Fibroblast of skin of right biceps (primary cell): ENCODE measurements around the gene KANSL3.
"Not testable (repeated sequence)": the region's sequence is repeated elsewhere in the genome, so short reads cannot be mapped to it uniquely, and the experiment has no call there.

Experiments used
- DNase-seq: peaks from one replicate; pipeline ENCODE4 v3.0.0-alpha.2; 2013

The KANSL3 gene

DNA sequence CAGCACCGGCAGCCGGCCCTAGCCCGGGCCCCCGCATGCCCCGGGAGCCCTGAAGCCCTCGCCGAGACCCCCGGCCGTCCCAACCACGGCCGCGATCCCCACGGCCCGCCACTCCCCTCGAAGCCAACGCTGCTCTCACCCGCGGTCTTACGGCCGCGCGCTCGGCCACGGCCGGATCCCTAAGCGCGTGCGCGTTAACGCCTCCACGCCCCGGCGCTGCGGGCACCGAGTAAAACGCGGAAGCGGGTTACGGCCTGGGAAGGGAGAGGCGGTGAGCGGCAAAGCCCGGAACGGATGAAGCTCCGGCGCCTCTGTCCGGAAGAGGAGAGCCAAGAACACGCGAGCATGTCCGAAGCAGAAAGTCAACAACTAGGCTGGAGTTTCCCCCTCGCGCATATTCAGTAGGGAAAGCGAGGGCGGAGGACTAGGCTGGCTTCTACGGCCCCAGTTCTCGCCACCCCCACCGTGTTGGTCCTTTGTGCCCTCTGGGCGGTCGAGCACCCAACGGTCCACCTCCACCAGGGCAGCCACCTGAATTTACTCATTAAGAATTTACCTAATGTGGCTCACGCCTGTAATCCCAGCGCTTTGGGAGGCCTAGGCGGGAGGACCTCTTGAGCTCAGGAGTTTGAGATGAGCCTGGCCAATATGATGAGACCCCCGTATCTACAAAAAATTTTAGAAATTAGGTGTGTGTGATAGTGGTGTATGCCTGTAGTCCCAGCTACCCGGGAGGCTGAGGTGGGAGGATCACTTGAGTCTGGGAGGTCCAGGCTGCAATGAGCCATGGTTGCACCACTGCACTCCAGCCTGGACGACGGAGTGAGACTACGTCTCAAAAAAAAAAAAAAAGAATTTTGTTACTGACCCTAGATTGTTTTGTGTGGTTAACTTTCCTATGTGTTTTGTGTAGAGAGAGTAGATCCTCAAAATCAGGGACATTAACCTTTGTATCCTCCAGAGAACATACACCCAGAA lies at the start of gene KANSL3:
KANSL3 (minus strand) TSS at position 169 of the 978 bp plus-strand sequence. CDS start 1,177 bp downstream, outside the sequence.
- DNase-seq: peak; percentile 92

DNA sequence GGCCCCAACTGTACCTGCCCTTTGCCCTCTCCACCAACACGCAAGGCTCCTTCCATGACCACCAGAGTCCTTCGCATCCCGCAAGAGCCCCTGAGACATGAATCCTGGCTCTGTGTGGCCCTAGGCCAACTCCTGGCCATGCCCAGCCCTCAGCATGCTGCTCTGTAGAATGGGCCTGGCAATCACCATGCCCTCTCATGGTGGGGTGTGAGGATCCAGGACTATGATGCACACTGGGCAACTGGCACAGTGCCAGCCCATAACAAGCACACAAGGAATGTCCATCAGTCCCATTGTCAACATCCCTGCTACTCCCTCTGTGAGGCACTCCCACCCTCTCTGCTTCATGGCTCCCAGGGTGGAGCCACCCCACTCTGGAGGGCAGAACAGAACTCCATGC lies 49.2 kb upstream of the KANSL3 start:
- peak; percentile 10 for DNase-seq

DNA sequence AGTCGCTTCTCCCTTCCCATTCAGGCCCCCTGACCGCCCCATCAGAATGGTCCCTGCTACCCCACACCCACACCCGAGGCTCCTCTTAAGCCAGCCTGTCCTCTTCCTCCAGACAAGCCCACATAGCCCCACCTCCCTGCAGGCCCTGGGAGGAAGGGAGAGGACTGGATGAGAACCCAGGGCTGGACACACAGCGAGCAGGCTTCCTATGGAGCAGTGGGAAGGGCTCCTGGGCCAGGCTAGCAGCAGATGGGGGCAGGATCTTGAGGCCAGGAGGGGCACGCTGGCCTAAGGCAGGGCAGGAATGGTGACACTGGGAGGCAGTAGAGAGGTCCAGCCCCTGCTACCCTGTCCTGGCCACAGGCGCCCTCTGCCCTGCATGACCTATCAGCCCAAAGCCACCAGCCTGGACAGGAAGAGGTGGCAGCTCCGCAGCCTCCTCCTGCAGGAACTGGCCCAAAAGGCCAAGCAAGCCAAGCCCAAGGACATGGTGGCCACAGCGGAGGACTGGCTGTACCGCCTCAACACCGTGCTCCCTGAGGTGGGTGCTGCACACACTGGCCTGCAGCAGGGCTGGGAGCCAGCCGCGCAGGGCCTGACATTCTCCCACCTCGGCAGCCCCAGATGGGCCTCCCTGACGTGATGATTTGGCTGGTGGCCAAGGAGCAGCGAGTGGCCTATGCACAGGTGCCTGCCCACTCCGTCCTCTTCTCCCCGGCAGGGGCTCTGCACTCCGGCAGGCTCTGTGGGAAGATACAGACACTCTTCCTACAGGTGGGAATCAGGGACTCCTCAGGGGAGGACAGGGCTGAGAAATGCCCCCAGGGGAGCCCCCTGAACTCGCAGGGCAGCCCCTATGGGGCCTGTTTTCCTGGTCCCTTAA lies 47.7 kb upstream of the KANSL3 start:
- DNase-seq: no peak

DNA sequence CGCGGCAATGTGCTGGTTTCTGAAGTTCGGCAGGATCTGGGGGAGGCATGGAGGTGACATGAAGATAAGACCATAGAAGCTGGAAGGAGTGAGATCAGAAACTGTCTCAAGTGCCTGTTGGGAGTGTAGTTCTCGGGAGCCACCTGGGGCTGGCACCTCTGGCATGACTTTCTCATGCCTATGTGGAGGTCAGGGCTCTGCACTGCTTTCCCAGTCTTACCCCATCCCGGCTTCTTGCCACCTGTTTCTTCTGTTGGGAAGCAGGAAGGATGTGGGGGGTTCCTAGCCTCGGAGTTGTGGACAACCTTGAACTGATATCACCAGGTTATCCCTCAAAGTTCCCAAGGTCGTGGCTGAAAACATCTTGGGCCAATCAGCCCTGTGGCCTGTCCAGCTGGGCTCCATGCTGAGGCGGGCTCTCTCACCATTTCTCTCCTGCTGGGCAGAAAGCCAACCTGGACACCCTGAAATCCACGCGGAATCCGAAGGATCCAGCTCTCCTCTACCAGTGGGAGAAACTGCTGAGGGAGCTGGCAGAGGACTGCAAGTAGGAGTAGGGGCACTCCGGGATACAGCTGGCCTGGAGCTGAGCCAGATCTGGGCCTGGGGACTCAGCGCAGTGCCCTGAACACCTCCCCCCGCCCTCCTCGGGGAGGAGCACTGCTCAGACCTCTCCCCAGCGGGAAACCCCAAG lies 46.9 kb upstream of the KANSL3 start:
- no peak for DNase-seq

DNA sequence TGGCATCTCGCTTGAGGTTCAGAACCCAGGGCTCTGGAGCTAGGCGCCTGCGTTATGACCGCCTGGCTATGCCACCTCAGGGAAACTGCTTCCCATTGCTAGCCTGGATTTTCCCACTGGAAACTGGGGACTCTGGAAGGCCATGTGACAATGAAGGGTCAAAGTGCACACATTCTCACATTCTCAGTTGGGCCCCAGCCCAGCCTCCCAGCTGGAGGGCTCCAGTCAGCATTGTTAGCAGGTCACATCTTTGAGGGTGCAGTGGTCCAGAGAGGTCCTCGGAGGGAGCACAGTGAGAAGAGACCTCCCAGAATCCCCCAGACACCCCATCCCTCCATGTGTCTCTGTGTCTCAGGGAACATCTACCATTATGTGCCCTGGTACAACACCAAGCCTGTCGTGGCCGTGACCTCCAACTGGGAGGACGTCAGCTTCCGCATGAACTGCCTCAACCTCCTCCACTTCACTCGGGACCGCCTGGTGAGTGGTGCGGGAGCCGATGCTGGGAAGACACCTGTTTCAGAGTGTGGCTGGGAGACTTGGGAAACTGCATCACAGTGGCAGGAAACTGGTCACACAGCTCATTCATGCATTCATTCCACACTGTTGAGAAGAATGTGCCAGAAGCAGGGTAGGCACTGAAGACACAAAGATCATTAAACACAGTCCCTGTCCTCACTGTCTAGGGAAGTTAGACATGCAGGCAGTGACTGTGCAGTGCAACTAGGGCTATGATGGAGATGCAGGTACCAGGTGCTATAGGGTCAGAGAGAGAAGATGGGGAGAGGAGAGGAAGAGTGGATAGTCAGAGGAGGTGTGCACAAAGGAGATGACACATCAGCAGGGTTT lies 46.1 kb upstream of the KANSL3 start:
- DNase-seq: no peak

DNA sequence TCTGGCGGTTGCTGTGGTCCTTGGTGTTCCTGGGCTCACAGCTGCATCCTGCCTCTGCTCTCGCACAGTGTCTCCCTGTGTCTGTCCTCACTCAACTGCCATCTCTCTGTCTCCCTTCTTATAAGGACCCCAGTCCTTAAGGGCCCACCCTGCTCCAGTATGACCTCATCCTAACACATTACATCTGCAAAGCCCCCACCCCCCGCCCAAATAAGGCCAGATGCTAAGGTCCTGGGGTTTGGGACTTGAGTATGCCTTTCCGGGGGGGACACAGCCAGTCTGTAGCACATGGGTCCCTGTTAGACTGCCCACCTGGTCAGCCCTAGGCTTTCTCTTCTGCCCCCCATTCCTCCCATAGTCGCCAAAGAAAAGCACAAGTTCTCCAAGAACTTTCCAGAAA lies 45.2 kb upstream of the KANSL3 start:
- no peak for DNase-seq

DNA sequence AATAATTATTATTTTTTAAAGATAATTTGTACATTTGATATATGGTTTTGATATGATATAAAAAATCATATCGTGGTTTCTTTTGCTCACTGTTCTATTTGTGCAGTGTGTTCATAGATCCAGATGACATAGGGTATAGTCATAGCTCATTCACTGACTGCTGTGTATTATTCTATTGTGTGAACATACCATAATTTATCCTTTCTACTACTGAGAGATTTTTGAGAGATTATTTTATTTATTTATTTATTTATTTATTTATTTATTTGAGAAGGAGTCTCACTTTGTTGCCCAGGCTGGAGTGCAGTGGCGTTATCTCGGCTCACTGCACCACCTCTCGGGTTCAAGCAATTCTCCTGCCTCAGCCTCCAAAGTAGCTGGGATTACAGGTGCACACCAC lies 43.4 kb upstream of the KANSL3 start:
- no peak for DNase-seq

DNA sequence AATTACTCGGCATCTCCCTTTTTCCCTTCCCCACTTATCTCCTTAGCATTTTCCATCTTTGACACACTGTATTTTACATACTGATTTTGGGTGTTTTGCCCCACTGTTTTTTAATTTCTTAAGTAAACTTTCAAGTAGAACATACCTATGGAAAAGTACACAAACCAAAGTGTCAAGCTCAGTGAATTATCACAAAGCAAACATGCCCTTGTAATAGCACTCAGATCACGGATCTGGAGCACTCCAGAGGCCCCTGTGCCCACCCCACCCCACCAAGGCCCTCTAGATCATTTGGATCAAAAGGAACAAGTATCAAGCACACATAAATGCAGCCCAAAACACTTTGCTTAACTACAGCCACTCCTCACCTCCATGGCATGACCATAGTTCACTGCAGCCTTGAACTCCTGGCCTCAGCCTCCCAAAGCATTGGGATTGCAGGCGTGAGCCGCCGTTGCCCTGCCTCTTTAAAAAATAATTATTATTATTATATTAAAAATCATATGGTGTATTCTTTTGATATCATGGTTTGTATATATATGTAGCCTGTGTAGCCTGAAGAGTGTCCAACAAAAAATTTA lies 42.5 kb upstream of the KANSL3 start:
- no peak for DNase-seq

DNA sequence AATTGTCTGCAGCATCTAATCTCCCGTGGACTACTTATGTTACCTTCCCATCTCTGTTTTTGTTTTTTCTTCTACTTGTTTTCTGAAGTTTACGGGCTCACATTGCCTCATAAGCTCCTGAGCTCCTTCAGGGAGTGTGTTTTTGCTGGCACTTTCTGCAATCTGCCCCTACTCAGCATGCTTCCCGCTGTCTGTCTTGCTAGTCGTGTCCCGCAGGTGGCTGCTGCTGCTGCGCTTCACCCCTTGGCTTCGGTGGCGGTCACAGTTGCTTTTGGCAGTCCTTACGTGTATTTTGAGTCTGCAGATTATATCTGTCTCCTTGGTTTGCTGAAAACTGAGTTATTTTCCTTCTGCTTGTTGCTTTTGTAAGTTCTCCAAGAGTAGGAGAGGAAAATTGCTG lies 41.7 kb upstream of the KANSL3 start:
- no peak for DNase-seq

DNA sequence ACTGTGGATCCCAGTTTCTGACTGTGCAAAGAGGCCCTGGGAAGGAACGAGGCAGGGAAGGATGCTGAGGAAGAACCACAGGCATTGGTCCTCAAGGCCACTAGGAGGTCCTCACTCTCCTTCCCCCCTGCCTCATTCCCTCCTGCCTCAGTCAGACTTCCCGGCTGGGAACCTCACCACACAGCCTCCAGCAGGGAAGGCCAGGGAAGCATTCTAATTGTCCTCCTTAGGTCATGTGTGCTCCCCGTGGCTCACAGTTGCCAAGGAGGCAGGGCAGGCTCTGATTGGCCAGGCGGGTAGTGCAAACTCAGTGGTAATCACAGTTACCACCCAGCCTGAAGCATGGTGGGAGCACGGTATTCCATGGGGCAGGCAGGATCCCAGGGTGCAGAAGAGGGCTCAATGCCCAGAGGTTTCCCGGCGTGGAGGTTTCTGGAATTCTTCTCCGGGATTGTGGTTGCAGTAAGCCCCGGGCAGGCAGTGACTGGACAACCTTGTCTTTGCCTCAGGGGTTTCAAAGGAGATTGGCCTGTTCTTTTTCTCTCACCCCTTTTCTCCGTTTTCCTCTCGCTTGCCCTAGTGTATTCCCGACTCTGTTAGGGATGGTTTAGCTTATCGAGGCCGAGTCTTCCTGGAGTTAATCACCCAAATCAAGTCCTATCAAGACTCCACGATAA lies 31.6 kb upstream of the KANSL3 start:
- DNase-seq: no peak

DNA sequence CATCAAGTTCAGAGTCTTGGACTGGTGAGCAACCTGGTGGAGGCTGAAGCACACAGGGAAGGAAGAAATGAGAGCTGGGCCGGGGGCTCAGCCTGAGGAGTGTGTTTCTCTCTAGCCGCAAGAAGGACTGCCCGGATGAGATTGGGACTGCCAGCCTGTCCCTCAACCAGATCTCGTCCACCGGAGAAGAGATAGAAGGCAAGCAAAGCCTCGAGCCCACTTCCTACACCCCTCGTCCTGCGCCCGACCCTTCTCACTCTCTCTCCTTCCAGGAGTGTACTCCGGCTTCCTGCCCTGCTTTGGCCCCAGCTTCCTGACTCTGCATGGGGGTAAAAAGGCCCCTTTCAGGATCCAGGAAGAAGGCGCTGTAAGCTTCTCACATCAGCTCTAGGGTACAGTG lies 30.7 kb upstream of the KANSL3 start:
- no peak for DNase-seq

DNA sequence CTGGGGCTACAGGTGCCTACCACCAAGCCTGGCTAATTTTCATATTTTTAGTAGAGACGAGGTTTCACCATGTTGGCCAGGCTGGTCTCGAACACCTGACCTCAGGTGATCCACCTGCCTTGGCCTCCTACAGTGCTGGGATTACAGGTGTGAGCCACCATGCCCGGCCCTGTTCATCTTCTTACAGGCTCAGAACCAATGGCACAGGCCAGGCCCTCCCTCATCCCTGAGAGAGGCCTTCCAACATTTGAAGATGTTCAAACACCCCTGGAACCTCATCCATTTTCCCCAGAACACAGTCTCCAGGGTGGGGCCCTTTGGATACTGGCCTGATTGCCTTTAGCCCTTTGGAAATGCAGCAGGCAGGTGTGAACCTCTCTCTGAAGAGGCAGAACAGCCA lies 27.6 kb upstream of the KANSL3 start:
- not testable (repeated sequence) for DNase-seq

DNA sequence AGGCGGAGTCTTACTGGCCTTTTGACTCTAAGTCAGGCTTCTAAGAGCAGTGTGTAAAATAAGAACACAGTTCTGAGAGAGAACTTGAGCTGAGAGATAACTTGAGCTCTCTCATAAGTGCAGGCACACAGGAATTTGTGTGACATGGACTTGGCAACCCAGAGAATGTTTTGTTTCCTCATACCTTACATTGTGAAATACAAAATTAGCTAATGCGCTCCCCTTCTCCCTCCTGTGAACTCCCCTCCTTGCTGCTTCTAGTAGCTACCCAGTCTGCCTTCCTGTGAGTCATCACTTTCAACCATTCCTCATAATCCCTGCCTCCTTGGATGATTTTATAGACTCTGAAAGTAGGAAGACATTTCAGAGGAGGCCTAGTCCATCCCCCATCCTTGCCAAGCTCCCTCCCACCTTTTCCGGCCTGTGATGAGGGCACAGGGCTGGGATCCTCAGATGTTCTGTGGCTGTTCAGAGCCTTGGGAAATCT lies 27.0 kb upstream of the KANSL3 start:
- peak; percentile 98 for DNase-seq

DNA sequence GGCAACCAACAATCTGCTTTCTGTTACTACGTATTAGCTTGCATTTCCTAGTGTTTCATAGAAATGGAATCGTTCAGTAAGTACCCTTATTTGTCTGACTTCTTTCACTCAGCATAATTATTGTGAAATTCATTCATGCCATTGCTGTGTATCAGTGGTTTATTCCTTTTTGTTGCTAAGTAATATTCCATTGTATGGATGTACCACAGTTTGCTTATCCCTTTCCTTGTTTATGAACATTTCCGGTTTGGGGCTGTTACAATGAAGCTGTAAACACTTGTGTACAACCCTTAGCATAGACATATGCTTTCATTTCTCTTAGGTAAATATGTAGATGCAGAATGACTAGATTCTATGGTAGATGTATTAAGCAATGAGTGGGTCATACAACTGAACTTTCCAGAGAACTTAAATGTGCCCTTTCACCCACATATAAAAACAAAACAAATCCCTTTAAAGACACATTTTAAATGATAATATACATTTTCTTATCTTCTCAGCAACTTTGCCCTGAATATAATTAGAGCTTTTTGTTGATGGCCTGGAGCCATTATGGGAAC lies 26.3 kb upstream of the KANSL3 start:
- no peak for DNase-seq

DNA sequence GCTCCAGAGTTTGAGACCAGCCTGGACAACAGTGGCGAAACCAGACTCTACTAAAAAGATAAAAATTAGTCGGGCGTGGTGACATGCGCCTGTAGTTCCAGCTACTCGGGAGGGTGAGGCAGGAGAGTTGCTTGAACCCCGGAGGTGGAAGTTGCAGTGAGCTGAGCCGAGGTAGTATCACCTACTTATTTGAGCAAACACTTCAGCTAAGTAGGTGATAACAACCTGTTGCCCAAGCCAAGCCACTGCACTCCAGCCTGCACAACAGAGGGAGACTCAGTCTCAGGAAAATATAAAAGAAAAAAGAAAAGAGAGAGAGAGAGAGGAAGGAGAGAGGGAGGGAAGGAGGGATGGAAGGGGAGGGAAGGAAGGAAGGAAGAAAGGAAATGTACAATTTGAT lies 25.7 kb upstream of the KANSL3 start:
- DNase-seq: no peak

DNA sequence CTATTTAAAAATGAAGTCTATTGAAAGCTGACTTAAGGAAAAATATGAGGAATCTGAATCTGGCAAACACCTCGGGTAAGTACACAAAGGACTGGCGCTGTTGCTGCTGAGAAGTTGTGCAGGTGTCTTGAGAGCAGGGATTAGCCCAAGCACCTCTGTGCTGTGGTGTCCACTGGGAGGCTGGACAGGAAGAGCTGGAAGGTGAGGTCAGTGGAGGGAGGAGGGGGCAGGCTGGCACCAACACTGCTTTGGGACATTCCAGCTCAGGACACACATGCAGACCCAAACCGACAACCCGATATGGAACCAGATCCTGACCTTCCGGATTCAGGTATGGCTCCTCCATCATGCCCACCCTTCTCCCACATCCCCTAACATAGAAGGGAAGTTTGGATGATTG lies 25.1 kb upstream of the KANSL3 start:
- DNase-seq: no peak

DNA sequence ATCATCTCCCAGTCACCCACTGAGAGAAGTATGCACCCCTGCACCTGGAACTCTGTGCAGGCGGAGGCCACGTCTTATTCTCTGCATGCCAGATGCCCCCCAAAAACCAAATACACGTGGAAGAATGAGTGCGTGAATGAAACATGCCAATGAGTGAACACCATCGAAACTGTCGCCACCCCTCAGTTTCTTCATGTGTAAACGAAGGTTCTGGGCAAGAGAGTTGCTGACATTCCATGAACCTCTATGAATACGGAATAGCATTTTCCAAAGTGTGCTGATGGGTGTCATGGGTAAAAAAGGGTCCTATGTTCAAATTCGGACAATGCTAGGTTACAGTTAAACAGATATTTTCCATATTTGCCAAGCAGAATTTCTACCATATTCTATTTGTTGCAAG lies 24.2 kb upstream of the KANSL3 start:
- DNase-seq: no peak

DNA sequence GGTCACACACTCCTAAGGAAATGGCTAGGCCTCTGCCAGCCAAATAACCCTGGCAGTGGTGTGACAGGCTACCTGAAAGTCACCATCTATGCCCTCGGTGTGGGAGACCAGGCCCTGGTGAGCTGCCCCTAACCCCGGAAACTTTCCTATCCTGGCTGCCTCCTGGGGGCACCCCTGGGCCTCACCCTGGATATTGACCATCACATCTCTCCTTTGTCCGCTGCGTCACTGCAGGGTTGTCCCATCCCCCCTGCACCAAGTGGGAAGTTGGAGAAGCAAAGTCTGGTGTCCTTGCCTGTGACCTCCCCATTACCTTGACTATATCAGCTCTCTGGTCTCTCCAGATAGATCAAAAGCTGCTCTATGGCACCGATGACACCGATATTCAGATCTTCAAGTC lies 23.2 kb upstream of the KANSL3 start:
- no peak for DNase-seq

DNA sequence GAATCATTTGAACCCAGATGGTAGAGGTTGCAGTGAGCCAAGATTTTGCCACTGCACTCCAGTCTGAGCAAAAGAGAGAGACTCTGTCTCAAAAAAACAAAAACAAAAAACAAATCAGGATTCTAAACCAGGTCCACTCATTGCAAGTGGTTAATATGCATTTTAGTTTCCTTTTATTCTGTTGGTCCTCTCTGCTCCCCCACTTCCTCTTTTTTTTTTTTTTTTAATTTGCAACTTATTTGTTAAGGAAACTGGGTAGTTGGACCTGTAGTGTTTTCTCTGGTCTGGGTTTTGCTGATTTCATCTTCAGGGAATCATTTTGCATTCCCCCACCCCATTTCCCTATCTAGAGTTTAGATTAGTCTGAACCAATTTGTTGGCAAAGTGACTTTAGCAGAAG lies 18.4 kb upstream of the KANSL3 start:
- no peak for DNase-seq

DNA sequence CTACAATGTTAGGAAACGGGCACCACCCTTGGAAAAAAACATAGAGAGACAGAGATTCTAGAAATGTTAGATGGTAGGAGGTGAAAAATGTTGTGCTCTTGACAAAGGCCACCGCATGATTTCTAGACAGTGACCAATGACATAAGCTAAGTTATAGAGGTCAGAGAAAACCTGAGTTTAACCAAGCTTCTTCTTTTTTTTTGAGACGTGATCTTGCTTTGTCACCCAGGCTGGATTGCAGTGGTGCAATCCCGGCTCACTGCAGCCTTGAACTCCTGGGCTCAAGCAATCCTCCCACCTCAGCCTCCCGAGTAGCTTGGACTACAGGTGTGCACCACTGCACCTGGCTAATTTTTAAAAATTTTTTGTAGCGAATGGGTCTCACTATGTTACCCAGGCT lies 17.4 kb upstream of the KANSL3 start:
- no peak for DNase-seq

DNA sequence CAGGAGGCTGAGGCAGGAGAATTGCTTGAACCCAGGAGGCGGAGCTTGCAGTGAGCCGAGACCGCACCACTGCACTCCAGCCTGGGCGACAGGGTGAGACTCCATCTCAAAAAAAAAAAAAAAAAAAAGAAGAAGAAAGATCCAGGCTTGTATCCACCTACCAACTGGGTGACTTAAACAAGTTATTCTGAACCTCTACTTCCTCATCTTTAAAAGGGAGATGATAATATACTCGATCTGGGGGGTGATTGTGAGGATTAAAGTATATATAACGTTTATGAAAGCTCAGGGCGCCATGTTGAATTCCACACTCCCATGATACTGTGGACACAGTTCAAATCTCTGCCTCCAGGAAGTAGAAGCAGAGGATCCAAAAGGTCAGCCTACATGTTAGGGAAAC lies 16.7 kb upstream of the KANSL3 start:
- DNase-seq: not testable (repeated sequence)
